ENCODE data around the gene TBC1D7. TPM values are rescaled to one million over a fixed set of nuclear protein-coding genes. Genes with fewer than 3 reads are reported as not detected.

TBC1D7 gene
- total and polyA plus RNA-seq, 2 of the 4 experiments (the other 2 are of a cell fraction) = 14.3 to 22.6 TPM

DNA sequence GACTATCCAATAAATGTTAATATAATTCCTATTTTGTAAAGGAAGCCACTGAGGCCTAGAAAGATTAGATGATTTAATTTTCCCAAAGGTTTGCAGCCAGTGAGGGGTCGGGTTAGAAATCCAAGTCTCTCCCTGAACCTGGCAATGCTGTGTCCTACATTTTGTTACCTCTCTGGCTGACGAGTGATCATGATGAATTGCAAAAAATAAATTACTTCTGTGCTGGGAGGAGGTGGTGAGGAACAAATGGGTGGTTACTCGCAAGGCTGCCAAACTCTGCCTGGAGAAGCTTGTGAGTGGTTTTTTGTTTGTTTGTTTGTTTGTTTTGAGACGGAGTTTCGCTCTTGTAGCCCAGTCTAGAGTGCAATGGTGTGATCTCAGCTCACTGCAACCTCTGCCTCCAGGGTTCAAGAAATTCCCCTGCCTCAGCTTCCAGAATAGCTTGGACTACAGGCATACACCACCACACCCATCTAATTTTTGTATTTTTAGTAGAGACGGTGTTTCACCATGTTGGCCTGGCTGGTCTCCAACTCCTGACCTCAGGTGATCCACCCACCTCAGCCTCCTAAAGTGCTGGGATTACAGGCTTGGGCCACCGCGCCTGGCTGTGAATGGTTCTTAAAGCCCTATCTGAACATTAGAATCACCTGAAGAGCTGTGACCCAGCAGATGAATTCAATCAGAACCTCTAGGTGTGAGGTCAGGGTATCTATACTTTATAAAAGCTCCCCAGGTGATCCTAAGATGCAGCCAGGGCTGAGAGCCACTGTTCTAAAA lies 20.2 kb upstream of the TBC1D7 start:
- no peak overlapping the region for H3K23ac ChIP-seq (ENCODE audit: low read depth, low read length)
- in situ Hi-C loops (cut with MboI; ENCODE audit: low sequenced_read_pairs) (no loop called here), dilution Hi-C loops (cut with HindIII; ENCODE audit: low sequenced_read_pairs, unreplicated experiment) (no loop called here), intact Hi-C loops (cut with micrococcal nuclease) (no loop called here)
- H3K4ac ChIP-seq (ENCODE audit: low read depth, low read length) = no peak overlapping the region
- H3K56ac ChIP-seq (ENCODE audit: extremely low read depth, insufficient read depth, low read length) = no peak overlapping the region
- peaks cover under 1% of the 10 kb centered on the region; the same call in 1 of the 2 replicates for H3K4me1 ChIP-seq (ENCODE audit: control insufficient read depth, insufficient read depth, low read length)
- POLR2A ChIA-PET (ENCODE audit: unreplicated experiment) = no interaction called here
- TF ChIP-seq, protein P1, sequence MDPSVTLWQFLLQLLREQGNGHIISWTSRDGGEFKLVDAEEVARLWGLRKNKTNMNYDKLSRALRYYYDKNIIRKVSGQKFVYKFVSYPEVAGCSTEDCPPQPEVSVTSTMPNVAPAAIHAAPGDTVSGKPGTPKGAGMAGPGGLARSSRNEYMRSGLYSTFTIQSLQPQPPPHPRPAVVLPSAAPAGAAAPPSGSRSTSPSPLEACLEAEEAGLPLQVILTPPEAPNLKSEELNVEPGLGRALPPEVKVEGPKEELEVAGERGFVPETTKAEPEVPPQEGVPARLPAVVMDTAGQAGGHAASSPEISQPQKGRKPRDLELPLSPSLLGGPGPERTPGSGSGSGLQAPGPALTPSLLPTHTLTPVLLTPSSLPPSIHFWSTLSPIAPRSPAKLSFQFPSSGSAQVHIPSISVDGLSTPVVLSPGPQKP (IDR thresholded peaks at IDR 0.05; ENCODE audit: borderline replicate concordance, low read depth, low read length) = no peak
- TF ChIP-seq BHLHE40 (IDR thresholded peaks at IDR 0.05; ENCODE audit: low read depth, low read length) (no peak), CHD1 (IDR thresholded peaks at IDR 0.05; ENCODE audit: low read depth, low read length) (no peak), SMC3 (IDR thresholded peaks at IDR 0.05; ENCODE audit: low read depth, low read length) (no peak), RCOR1 (IDR thresholded peaks at IDR 0.05; ENCODE audit: insufficient replicate concordance, low read length) (no peak), POLR2A (IDR thresholded peaks at IDR 0.05; ENCODE audit: low read depth, low read length) (no peak), CEBPB (IDR thresholded peaks at IDR 0.05; ENCODE audit: low read depth, low read length) (no peak)
- TF ChIP-seq, protein P2, sequence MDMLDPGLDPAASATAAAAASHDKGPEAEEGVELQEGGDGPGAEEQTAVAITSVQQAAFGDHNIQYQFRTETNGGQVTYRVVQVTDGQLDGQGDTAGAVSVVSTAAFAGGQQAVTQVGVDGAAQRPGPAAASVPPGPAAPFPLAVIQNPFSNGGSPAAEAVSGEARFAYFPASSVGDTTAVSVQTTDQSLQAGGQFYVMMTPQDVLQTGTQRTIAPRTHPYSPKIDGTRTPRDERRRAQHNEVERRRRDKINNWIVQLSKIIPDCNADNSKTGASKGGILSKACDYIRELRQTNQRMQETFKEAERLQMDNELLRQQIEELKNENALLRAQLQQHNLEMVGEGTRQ (IDR thresholded peaks at IDR 0.05; ENCODE audit: low read depth, low read length) = no peak
- no peak overlapping the region for H2BK120ac ChIP-seq (ENCODE audit: low read depth, low read length)
- peak overlapping the region; percentile 31 for H2AK9ac ChIP-seq (replicated peaks; ENCODE audit: low read depth, low read length, poor library complexity)
- ATAC-seq (ENCODE audit: low read depth) (no peak), DNase-seq (no peak)
- no peak overlapping the region for H4K8ac ChIP-seq (ENCODE audit: low read depth in 2 of 2, low read length in 2 of 2)
- H4K91ac ChIP-seq (ENCODE audit: insufficient read depth, low read depth, low read length) = no peak overlapping the region
- H2AK5ac ChIP-seq (ENCODE audit: low read depth, low read length) = no peak overlapping the region
- peaks cover 1% of the 10 kb centered on the region for H3K9me1 ChIP-seq (ENCODE audit: insufficient read depth, low read length)
- H3K18ac ChIP-seq (ENCODE audit: low read depth, low read length) = no peak overlapping the region
- H3K27ac ChIP-seq (ENCODE audit: insufficient read depth, low read length) = no peak overlapping the region
- H3K36me3 ChIP-seq (ENCODE audit: control insufficient read depth, insufficient read depth, low read length) = no peaks in the 10 kb centered on the region
- no peak overlapping the region for H4K5ac ChIP-seq (ENCODE audit: low read depth, low read length)
- H3K4me3 ChIP-seq (ENCODE audit: insufficient read depth, low read depth, low read length) = no peak overlapping the region
- no peaks in the 10 kb centered on the region for H4K20me1 ChIP-seq (ENCODE audit: insufficient read depth, low read length)
- no peaks in the 10 kb centered on the region for H3K27me3 ChIP-seq (ENCODE audit: control insufficient read depth, insufficient read depth, low read length)
- H3K79me1 ChIP-seq (ENCODE audit: low read depth in 1 of 2, low read length in 2 of 2) = no peaks in the 10 kb centered on the region
- no peak overlapping the region for H2BK20ac ChIP-seq (ENCODE audit: low read depth, low read length)
- no peak overlapping the region for H3K14ac ChIP-seq (replicated peaks; ENCODE audit: low read depth, low read length)
- BruUV-seq (replicated peaks) = no TSS peak
- 70% methylated on average over 2 of the region's 8 CpGs; no CpG with 5 or more reads in 1 of the 2 experiments for WGBS, 2 experiments (ENCODE audit: extremely low coverage in 2 of 2, insufficient read length in 1 of 2)
- no peak overlapping the region for H3K4me2 ChIP-seq (ENCODE audit: low read depth, low read length)
- no peak overlapping the region for H2AFZ ChIP-seq (replicated peaks; ENCODE audit: low read length, poor library complexity)
- no peak overlapping the region for H2BK15ac ChIP-seq (ENCODE audit: low read depth, low read length)
- no peaks in the 10 kb centered on the region for H3K9me3 ChIP-seq (ENCODE audit: control insufficient read depth, insufficient read depth, low read length)
- no peak overlapping the region for H2BK5ac ChIP-seq (ENCODE audit: low read depth, low read length, poor library complexity, severe bottlenecking)
- no peak overlapping the region for H3K9ac ChIP-seq (ENCODE audit: low read depth, low read length)
- CTCF ChIA-PET = interaction anchor here (1.5 kb wide), 1 partner anchor 14 kb away, joined by 3 read pairs; no protein-coding TSS in a partner anchor
